Measurements from ENCODE around the gene TPSB2. TPM values are rescaled to one million over a fixed set of nuclear protein-coding genes. Genes with fewer than 3 reads are reported as not detected.
"Not testable (repeated sequence)": the region's sequence is repeated elsewhere in the genome, so short reads cannot be mapped to it uniquely, and the experiment has no call there.

TPSB2 gene
- total RNA-seq (2012; rRNA removed), result not detected in 2 replicates

DNA sequence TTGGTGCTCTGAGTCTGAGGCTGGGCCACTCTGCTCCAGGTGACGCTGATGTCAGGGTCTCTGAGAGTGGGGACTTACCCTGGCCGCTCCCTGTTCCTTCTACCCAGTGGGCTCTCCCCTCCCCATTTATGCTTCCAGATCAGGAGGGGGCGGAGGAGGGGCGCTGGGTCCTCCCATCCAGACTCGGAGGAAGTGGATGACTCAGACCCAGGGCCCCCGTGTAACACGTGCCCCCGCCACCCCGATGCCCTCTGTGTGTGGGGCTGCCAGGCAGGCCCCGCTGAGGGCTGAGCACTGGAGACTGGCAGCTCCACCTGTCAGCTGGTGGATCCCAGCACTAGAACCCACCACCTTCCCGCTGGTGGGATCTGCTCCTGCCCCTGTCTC lies at the start of gene TPSB2:
TPSB2 (minus strand) TSS at position 101 of the 387 bp plus-strand sequence. CDS start 233 bp downstream, outside the sequence.
- H3K4me3 ChIP-seq (ENCODE audit: low read length); H3K9me3 ChIP-seq (replicated peaks; ENCODE audit: low read length); H3K36me3 ChIP-seq (ENCODE audit: insufficient read depth, low read length); H3K4me2 ChIP-seq (ENCODE audit: low read length); H3K27me3 ChIP-seq (ENCODE audit: control insufficient read depth, insufficient read depth, low read length); H3K4me1 ChIP-seq (ENCODE audit: control insufficient read depth, insufficient read depth, low read length); H3K9ac ChIP-seq (ENCODE audit: low read depth, low read length): not testable (repeated sequence)

DNA sequence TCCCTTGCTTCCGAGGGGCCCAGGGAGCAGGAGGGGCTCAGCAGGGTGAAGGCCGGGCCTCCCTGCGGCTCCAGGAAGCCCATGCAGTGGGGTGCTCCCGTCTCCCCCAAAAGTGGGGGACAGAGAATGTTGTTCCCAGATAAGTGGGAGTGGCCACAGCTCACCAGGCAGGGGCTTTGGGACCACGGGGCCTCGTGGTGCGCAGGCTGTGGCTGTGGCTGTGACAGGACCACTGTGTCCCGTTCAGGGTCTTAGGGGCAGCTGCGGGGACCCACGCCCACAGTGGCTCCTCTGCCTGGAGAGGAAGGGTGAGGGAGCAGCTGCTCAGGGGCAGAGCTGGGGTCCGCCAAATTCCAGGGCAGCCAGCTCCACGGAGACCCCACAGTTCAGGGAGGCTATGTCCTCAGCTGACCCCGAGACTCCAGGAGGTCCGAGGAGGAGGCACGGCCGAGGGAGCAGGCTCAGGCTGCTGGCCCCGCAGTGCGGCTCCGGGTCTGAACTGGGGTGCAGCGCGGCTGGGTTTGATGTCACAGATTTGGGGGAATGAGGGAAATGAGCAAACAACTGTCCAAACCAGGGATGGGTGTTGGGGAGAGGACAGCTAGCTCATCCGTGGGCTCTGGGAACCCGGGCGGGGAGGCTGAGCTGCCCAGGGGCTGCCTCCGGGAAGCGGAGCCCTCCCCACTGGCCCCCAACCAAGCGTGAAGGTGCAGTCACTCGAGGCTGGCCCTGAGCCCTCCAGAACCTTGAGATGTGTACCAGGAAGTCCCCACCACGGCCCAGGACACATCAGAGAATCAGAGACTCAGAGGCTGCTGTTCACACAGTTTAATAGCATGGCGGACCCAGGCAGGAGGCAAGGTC lies 49.3 kb upstream of the TPSB2 start:
- Histone ChIP-seq H3K27me3 (ENCODE audit: control insufficient read depth, insufficient read depth, low read length) (peaks cover 32% of the 10 kb centered on the region), H3K9ac (ENCODE audit: low read depth, low read length) (no peak overlapping the region), H3K4me3 (ENCODE audit: low read length) (no peak overlapping the region)

DNA sequence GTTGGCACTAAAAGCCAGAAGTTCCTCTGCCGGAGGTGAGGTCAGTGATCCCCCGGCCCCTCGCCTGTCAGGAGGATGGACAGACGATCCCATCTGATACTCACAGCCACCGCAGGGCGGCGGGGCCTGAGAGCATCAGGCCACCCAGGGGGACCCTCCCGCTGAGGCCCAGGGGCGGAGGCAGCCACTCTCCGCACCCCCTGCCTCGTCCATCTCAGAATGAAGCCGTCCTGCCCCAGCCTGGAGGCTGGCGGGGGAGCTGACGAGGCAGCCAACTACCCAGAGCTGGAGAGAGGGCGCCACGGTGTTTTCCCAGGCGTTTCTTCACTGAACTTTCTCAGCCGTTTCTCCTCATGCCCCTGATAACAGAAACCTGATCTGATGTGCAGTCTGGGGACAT lies 48.5 kb upstream of the TPSB2 start:
- Histone ChIP-seq H3K9ac (ENCODE audit: low read depth, low read length) (no peak overlapping the region), H3K9me3 (replicated peaks; ENCODE audit: low read length) (no peaks in the 10 kb centered on the region), H3K4me1 (ENCODE audit: control insufficient read depth, insufficient read depth, low read length) (no peaks in the 10 kb centered on the region), H3K36me3 (ENCODE audit: insufficient read depth, low read length) (no peaks in the 10 kb centered on the region), H3K4me3 (ENCODE audit: low read length) (no peak overlapping the region), H3K4me2 (ENCODE audit: low read length) (no peak overlapping the region), H3K27me3 (ENCODE audit: control insufficient read depth, insufficient read depth, low read length) (peaks cover 31% of the 10 kb centered on the region)

More for the DNA sequence above, 49.3 kb upstream of the TPSB2 start:
- Histone ChIP-seq H3K4me1 (ENCODE audit: control insufficient read depth, insufficient read depth, low read length) (no peaks in the 10 kb centered on the region), H3K9me3 (replicated peaks; ENCODE audit: low read length) (no peaks in the 10 kb centered on the region), H3K4me2 (ENCODE audit: low read length) (no peak overlapping the region), H3K36me3 (ENCODE audit: insufficient read depth, low read length) (no peaks in the 10 kb centered on the region)

DNA sequence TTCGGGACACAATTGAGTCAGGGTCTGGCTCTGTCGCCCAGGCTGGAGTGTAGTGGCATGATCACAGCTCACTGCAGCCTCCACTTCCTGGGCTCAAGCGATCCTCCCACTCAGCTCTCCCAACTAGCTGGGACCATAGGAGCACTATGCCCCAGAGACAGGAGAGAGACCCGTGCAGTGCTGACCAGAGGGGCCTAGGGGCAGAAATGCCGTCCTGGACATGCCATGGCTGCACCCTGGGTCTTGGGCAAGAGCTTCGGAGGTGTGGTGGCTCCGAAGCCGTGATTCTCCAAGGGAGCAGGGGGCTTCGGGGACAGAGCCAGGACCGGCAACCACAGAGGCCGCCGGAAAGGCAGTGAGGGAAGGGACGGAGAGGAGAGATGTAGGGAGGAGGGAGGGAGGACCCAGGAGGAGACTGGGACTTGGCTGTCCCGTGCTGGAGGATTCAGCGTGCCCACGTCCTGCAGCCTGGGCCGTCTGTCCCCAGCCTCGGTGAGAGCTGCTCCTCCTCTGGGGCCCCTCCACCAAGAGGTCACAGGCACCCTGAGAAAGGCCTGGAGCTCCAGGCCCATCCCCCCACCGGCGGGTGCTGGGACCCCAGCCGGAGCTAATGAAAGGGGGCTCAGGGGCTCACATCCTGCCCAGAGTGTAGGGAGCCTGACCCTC lies 47.8 kb upstream of the TPSB2 start:
- H3K9me3 ChIP-seq (replicated peaks; ENCODE audit: low read length), result no peaks in the 10 kb centered on the region
- no peak overlapping the region for H3K9ac ChIP-seq (ENCODE audit: low read depth, low read length)
- no peak overlapping the region for H3K4me2 ChIP-seq (ENCODE audit: low read length)
- H3K36me3 ChIP-seq (ENCODE audit: insufficient read depth, low read length), result no peaks in the 10 kb centered on the region
- no peak overlapping the region for H3K4me3 ChIP-seq (ENCODE audit: low read length)
- peaks cover 32% of the 10 kb centered on the region for H3K27me3 ChIP-seq (ENCODE audit: control insufficient read depth, insufficient read depth, low read length)
- no peaks in the 10 kb centered on the region for H3K4me1 ChIP-seq (ENCODE audit: control insufficient read depth, insufficient read depth, low read length)

DNA sequence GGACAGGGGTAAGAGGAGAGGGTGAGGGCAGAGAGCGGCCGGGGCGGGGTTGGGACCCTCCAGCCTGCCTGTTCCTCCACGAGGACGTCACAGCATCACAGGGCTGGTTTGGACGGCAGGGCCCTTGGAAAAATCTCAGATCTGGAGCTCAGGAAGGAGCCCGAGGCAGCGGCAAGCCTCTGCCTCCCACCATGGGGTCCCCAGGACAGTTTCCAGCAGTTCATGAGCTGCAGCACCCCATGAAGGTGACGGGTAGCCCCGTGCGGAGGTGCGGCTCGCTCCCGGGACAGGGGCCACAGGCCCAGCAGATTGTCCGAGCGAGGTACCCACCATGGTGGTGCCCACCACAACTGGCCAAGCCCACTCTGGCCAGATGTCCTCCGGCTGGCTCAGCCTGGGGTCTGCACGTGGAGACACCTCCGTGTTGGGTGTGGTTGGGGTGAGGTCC lies 47.2 kb upstream of the TPSB2 start:
- Histone ChIP-seq H3K4me1 (ENCODE audit: control insufficient read depth, insufficient read depth, low read length) (no peaks in the 10 kb centered on the region), H3K9ac (ENCODE audit: low read depth, low read length) (no peak overlapping the region), H3K27me3 (ENCODE audit: control insufficient read depth, insufficient read depth, low read length) (peaks cover 33% of the 10 kb centered on the region), H3K9me3 (replicated peaks; ENCODE audit: low read length) (no peaks in the 10 kb centered on the region), H3K4me3 (ENCODE audit: low read length) (no peak overlapping the region), H3K4me2 (ENCODE audit: low read length) (no peak overlapping the region), H3K36me3 (ENCODE audit: insufficient read depth, low read length) (no peaks in the 10 kb centered on the region)

DNA sequence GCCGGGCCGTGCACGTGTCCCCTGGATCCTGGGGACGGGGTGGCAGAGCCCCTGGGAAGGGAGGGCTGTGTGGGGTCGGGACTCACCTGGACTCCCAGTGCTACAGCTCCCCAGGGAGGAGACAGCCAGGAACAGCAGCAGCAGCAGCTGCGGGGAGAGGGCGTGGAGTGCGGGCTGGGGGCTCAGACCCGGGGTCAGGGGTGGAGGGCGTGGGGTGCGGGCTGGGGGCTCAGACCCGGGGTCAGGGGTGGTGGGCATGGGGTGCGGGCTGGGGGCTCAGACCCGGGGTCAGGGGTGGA lies 46.5 kb upstream of the TPSB2 start:
- Histone ChIP-seq H3K4me1 (ENCODE audit: control insufficient read depth, insufficient read depth, low read length) (no peaks in the 10 kb centered on the region), H3K27me3 (ENCODE audit: control insufficient read depth, insufficient read depth, low read length) (peaks cover 31% of the 10 kb centered on the region), H3K4me2 (ENCODE audit: low read length) (no peak overlapping the region), H3K4me3 (ENCODE audit: low read length) (no peak overlapping the region), H3K36me3 (ENCODE audit: insufficient read depth, low read length) (no peaks in the 10 kb centered on the region), H3K9ac (ENCODE audit: low read depth, low read length) (no peak overlapping the region), H3K9me3 (replicated peaks; ENCODE audit: low read length) (no peaks in the 10 kb centered on the region)

DNA sequence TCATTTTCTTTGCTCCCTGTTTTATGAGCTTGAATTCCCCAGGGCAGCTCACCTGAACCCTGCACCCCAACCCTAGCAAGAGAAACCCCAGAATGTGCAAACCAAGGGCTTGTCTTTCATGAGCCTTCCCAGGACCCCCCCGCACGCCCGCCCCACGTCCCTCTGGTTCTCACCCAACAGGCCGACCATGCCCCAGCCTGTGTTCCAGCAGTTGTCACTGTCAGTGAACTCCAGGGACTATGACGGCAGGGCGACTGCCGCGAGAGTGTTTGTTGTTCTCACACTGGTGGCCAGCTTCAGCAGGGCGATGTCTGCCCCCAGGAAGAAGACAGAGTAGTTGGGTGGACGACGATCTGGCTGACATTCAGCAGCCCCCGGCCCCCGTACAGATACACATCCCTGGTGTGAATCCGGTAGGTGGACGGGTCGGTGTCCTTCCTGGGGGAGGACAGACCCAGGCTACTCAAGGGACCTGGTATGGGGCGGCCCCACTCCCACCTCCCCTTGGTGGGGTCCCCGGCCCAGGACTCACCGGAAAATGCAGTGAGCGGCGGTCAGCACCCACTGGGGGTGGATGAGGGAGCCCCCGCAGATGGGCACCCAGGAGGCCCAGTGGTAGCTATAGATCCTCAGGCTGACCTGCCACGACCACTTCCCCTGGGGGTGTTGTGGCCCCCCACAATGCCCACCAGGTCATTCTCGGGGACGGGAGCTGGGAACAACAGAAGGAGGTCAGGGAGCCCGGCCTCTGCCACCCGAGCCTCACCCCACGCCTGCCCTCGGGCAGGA lies 46.0 kb upstream of the TPSB2 start:
- Histone ChIP-seq H3K9me3 (replicated peaks; ENCODE audit: low read length) (no peaks in the 10 kb centered on the region), H3K4me1 (ENCODE audit: control insufficient read depth, insufficient read depth, low read length) (no peaks in the 10 kb centered on the region), H3K36me3 (ENCODE audit: insufficient read depth, low read length) (no peaks in the 10 kb centered on the region), H3K4me2 (ENCODE audit: low read length) (no peak overlapping the region), H3K27me3 (ENCODE audit: control insufficient read depth, insufficient read depth, low read length) (peaks cover 27% of the 10 kb centered on the region), H3K4me3 (ENCODE audit: low read length) (no peak overlapping the region), H3K9ac (ENCODE audit: low read depth, low read length) (no peak overlapping the region)

DNA sequence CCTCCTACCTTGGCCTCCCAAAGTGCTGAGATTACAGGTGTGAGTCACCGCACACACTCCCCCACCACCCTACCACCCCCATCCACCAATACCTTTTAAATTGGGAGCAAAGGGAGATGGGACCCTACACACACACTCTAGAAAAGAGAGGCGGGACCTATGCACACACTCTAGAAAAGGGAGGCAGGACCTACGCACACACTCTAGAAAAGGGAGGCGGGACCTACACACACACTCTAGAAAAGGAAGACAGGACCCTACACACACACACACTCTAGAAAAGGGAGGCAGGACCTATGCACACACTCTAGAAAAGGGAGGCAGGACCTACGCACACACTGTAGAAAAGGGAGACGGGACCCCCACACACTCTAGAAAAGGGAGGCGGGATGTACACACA lies 44.8 kb upstream of the TPSB2 start:
- no peak overlapping the region for H3K9ac ChIP-seq (ENCODE audit: low read depth, low read length)
- H3K36me3 ChIP-seq (ENCODE audit: insufficient read depth, low read length), result no peaks in the 10 kb centered on the region
- no peaks in the 10 kb centered on the region for H3K4me1 ChIP-seq (ENCODE audit: control insufficient read depth, insufficient read depth, low read length)
- H3K9me3 ChIP-seq (replicated peaks; ENCODE audit: low read length), result no peaks in the 10 kb centered on the region
- no peak overlapping the region for H3K4me3 ChIP-seq (ENCODE audit: low read length)
- H3K27me3 ChIP-seq (ENCODE audit: control insufficient read depth, insufficient read depth, low read length), result peaks cover 34% of the 10 kb centered on the region
- no peak overlapping the region for H3K4me2 ChIP-seq (ENCODE audit: low read length)

DNA sequence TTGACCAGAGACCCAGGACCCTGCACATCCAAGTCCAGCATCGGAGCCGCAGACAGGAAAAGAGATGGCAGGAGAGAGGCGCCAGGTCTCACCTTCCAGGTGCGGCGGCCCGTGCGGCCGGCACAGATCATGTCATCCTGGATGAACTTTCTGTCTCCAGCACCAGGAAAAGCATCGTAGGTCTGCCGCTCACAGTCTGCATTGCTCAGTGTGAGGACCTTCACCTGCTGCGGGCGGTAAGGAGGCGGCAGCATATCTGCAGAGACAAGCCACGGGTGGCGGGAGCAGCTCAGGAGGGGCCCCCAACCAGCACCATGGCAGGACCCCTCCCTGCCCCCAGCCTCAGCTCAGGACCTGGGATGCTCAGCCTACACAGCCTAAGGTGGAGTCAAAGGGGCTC lies 43.8 kb upstream of the TPSB2 start:
- H3K9ac ChIP-seq (ENCODE audit: low read depth, low read length), result no peak overlapping the region
- no peak overlapping the region for H3K4me3 ChIP-seq (ENCODE audit: low read length)
- peaks cover 38% of the 10 kb centered on the region for H3K27me3 ChIP-seq (ENCODE audit: control insufficient read depth, insufficient read depth, low read length)
- no peaks in the 10 kb centered on the region for H3K4me1 ChIP-seq (ENCODE audit: control insufficient read depth, insufficient read depth, low read length)
- H3K36me3 ChIP-seq (ENCODE audit: insufficient read depth, low read length), result no peaks in the 10 kb centered on the region
- H3K9me3 ChIP-seq (replicated peaks; ENCODE audit: low read length), result no peaks in the 10 kb centered on the region
- no peak overlapping the region for H3K4me2 ChIP-seq (ENCODE audit: low read length)

DNA sequence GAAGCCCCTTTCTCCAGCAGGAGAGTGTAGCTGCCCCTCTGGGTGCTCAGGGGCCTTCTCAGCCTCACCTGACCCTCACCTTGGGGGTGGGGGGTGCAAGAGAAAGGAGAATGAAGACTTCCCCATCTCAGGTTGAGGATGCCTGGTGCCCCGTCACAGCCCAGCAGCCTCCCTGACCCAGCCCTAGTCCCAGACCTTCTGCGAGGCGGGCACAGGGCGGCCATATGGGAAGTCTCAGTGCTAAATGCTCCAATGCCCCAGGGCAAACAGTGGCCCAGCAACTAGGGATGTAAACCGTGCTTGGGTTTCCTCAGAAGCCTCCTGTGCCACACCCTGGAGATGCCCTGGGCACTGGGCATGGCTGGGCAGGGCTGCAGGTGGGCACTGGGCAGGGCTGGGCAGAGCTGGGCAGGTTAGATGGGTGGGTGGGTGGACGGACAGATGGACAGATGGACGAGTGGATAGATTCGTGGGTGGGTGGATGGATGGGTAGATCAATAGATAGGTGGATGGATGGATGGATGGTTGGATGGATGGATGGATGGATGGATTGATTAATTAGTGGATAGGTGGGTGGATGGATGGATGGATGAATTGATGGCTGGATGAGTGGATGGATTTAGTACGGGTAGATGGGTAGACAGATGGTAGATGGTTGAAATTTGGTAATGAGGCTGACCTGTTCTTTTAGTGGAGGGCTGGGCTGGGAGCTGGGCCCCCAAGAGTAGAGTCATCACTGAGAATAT lies 42.6 kb upstream of the TPSB2 start:
- no peaks in the 10 kb centered on the region for H3K4me1 ChIP-seq (ENCODE audit: control insufficient read depth, insufficient read depth, low read length)
- no peaks in the 10 kb centered on the region for H3K9me3 ChIP-seq (replicated peaks; ENCODE audit: low read length)
- no peak overlapping the region for H3K4me2 ChIP-seq (ENCODE audit: low read length)
- no peak overlapping the region for H3K9ac ChIP-seq (ENCODE audit: low read depth, low read length)
- no peaks in the 10 kb centered on the region for H3K36me3 ChIP-seq (ENCODE audit: insufficient read depth, low read length)
- no peak overlapping the region for H3K4me3 ChIP-seq (ENCODE audit: low read length)
- peaks cover 38% of the 10 kb centered on the region for H3K27me3 ChIP-seq (ENCODE audit: control insufficient read depth, insufficient read depth, low read length)

Data from skeletal muscle satellite cell (primary cell).